Upper lobe of left lung (tissue), 4 donors: ENCODE measurements around the gene SPATA3.

ENCODE experiments used
- POLR2A ChIP-seq, 4 donors: fragments of 450-650 bp; IDR thresholded peaks; one replicate each; pipeline ENCODE4 v1.5.1; 2016 to 2017; ENCODE audit warnings: antibody characterized with exemption in 4 of 4, mild to moderate bottlenecking in 2 of 4
- POLR2AphosphoS5 ChIP-seq, 2 donors: sonication (generic); formaldehyde crosslinking; IDR thresholded peaks; one replicate each; pipeline ENCODE4 v1.5.1; 2017; ENCODE audit warnings: antibody characterized with exemption in 2 of 2
- TF ChIP-seq, protein P1 (sequence below), 6 experiments: fragments of 450-650 bp in 4 of 6; fragments of 200-600 bp in 2 of 6; sonication (generic) in 2 of 6; IDR thresholded peaks; one replicate each; pipeline ENCODE4 v1.5.1; 2016 to 2019; ENCODE audit warnings: antibody characterized with exemption in 6 of 6

DNA sequence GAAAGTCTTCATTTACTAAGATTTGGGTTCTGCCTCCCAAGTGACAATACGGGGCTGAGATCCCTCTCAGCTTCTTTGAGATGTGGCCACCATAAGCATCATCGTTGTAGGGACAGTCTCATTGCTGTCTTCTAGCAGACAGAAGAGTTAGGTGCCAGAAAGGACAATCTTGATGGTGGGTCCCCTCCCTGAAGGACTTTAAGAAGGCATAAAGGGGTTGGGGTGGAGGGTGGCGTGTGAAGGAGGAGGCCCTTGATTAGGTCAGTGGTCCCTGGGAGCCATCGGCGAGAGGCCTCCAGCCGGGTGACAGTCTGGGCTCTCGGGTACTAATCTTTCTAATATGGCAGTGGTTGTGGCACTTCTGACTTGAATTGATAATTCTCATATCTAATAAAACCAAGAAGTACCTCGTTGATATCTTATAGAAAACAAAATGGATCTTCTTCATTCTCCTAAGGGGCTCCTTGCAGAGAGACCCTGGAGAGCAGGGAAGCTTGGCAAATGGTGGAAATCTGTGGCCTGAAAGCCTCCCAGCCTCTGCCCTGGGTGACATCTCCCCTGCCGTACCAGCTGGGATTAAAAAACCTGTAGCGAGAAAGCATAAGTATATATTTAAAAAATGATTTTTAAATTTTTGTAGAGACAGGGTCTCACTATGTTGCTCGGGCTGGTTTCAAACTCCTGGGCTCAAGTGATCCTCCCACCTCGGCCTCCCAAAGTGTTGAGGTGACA, 53.5 kb downstream of the SPATA3 start:
- TF ChIP-seq, protein P1, sequence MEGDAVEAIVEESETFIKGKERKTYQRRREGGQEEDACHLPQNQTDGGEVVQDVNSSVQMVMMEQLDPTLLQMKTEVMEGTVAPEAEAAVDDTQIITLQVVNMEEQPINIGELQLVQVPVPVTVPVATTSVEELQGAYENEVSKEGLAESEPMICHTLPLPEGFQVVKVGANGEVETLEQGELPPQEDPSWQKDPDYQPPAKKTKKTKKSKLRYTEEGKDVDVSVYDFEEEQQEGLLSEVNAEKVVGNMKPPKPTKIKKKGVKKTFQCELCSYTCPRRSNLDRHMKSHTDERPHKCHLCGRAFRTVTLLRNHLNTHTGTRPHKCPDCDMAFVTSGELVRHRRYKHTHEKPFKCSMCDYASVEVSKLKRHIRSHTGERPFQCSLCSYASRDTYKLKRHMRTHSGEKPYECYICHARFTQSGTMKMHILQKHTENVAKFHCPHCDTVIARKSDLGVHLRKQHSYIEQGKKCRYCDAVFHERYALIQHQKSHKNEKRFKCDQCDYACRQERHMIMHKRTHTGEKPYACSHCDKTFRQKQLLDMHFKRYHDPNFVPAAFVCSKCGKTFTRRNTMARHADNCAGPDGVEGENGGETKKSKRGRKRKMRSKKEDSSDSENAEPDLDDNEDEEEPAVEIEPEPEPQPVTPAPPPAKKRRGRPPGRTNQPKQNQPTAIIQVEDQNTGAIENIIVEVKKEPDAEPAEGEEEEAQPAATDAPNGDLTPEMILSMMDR (IDR thresholded peaks at IDR 0.05) = no peak
- TF ChIP-seq POLR2AphosphoS5 (IDR thresholded peaks at IDR 0.05) (no peak), POLR2A (IDR thresholded peaks at IDR 0.05) (no peak)
